GM19438 (cell line): ENCODE data around the gene MITF.

Experiments used
- ATAC-seq: cut with Tn5 transposase; IDR thresholded peaks from one replicate; pipeline ENCODE4 v1.9.1; 2021; ENCODE audit warnings: low read depth; ENCODE audit not compliant: unreplicated experiment

Gene MITF

GRCh38 chr3:69867941-69868505, 128.8 kb downstream of the MITF start:
- ATAC-seq = no peak

DNA sequence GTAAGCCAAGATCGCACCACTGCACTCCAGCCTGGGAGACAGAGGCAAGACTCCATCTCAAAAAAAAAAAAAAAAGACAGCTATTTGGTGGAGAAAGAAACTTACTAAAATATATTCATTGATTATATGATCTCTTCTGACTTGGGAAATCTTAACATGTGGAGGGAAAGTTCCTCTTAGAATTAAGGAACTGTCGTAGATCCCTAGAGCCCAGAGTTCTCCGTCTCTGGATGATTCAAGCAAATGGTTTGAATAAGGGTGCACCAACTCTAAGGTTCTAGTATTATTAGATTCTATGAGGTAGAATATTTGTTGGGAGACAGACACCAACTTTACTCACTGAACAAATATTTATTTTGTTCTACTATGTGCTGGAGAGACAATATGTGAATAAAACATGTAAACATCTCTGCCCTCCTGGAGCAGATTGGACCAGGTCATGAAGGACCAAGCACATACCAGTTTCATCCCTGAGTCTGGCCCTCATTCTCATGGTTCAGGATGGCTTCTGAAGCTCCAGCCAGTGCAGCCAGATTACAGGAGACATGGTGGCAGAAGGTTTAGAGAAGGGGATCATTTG, 129.7 kb downstream of the MITF start:
- no peak for ATAC-seq

DNA sequence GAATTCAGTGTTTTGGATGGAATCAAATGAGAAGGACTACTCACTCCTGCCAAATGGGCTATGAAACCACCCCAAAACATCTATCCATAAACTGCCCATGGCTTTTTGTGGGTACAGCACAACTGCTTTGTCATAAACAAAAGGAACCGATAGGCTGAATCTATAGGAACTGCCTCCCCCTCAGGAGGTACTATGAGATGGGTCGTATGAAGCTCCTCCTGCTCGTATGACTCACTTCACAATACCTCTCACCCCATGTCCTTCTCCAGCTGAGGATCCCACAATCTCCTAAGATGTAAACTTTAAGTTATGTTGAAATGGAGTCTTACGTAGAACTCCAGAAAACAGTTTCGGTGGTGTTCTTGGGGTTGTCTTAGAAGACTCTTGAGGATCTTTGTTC, 130.4 kb downstream of the MITF start:
- no peak for ATAC-seq

DNA sequence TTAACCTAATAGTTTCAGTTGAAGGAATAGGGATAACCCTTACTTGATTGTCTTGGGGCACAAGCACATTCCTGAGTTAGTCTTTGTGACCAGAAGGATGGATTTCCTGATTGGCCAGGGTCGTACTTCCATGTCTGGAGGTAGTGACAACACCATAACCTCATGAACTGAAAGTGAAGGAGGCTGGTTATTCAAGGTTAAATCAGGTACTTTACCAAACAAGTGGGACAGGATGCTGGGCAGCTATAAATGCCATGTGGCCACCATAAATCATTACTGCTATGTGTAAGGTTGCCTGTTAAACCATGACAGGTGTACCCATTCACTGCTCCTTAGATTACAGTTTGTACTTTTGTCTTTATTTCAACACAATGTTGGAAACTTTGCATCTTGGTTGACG, 132.0 kb downstream of the MITF start:
- no peak for ATAC-seq

- no peak for ATAC-seq
Observed at GRCh38 chr3:69871868-69872267, 132.6 kb downstream of the MITF start.

GRCh38 chr3:69872783-69873378, 133.6 kb downstream of the MITF start:
- ATAC-seq = no peak

DNA sequence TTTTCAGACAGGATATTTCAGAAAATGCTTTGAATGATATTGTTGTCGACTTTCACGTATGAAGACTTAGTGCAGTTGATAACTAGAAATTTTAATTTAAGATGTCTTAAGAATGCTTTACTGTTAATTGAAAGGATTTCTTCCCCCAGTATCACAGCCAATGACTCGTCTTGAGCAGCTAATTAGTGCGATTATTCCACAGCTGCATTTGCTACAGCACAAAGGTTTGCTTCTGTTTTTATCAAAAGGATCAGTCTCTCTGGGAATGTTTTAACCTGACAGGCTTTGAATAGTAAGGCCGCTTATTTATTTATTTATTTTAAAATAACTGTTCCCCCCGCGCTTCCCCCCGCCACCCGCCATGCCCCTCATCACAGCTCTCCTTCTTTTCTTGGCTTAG, 136.8 kb downstream of the MITF start:
- no peak for ATAC-seq

GRCh38 chr3:69878254-69878653, 139.0 kb downstream of the MITF start:
- no peak for ATAC-seq

DNA sequence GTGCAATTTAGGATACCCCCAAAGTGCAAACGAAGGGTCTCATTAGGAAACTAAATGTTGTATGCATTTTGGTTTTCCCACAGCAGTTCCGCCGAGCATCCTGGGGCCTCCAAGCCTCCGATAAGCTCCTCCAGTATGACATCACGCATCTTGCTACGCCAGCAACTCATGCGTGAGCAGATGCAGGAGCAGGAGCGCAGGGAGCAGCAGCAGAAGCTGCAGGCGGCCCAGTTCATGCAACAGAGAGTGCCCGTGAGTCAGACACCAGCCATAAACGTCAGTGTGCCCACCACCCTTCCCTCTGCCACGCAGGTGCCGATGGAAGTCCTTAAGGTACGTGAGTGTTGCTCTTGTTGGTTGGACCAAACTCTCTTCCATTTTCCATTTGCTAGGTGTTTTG, 139.8 kb downstream of the MITF start:
- no peak for ATAC-seq

GRCh38 chr3:69880069-69880640, 140.9 kb downstream of the MITF start:
- no peak for ATAC-seq

GRCh38 chr3:69881051-69881450, 141.8 kb downstream of the MITF start:
- ATAC-seq = no peak

DNA sequence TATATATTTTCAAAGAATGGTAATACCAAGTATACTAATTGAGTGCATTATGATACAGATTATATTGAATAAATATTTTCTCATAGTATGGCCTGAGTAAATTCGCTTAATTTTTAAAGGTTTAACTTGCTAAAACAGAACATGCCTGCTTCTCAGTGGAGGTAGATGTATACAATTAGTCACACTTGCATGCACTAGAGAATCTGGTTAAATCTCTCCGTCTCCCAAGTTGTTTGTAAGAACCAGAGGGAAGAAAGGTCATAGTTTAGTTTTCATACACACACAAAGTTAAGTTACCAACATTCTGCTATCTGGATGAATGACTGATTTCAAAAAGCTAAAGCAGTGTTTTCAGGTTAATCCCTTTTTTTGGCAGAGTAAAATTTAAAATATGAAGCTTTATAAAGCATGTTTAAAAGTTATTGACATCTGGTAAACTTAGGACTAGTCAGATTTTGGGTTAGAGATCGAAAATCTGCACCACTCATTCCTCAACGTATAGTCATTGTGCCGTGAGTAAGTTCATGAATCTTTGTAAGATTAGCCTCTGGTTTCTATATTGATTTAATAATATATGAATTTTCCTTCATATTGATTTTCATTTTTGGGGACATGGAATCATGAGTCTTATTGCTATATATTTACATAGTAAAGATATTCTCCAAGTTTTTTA, 142.6 kb downstream of the MITF start:
- ATAC-seq = no peak

DNA sequence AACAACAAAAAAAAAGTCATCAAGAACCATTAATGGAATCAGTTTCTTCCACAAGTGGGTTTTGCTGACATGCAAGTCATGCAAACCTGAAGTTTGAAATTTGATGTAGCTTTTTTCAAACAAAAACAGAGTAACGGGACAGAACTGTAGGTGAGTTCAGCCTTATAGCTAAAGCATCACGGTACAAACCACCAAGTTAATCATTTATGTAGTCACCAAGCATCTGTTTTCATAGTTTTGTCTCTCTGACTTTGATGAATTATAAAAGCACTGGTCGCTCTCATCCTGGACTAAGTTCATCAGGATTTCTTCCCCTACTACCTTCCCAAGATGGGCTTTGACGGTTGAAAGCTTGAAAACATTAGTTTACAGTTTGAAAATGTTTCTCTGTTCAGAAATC, 143.3 kb downstream of the MITF start:
- ATAC-seq = no peak

- no peak for ATAC-seq
Observed at GRCh38 chr3:69888040-69888942, 149.0 kb downstream of the MITF start.

- no peak for ATAC-seq
Observed at GRCh38 chr3:69888943-69889315, 149.7 kb downstream of the MITF start.

DNA sequence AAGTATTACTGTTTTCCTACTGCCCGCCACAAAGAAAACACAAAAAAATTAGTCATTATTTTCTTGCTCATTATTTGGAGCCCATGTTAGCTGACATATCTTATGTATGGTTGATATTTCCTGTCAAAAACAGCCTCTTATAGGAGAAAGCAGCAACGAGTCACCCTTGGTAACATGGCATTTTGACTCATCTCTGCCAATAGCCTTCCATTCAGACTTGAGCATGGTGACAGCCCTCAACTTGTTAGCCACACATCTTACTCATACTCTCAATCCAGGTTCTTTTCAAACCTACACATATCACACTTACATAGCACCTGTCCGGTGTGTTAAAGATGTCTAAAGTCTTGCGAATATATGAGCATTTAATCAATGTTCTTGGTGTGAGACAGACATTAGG, 150.8 kb downstream of the MITF start:
- ATAC-seq = no peak

DNA sequence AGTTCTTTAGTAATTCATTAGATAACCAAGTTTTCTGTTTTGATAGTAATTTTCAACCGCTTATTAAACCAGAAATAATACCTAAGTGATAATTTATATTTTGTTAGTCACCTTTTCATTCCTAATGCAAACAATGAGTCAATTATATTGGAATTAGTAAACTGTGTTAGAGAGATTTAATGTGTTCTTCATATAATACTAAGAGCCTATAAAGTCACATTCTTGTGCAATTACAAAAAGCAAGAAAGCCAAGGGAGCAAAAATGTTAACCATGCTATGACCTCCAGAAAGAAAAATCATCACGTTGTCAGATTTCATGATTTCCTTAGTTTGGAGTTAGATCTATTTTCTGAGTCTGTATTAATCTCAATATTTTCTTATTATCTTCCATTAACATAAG, 151.4 kb downstream of the MITF start:
- no peak for ATAC-seq

- ATAC-seq = no peak
Observed at GRCh38 chr3:69892706-69893105, 153.4 kb downstream of the MITF start.

- no peak for ATAC-seq
Observed at GRCh38 chr3:69893274-69893673, 154.0 kb downstream of the MITF start.

DNA sequence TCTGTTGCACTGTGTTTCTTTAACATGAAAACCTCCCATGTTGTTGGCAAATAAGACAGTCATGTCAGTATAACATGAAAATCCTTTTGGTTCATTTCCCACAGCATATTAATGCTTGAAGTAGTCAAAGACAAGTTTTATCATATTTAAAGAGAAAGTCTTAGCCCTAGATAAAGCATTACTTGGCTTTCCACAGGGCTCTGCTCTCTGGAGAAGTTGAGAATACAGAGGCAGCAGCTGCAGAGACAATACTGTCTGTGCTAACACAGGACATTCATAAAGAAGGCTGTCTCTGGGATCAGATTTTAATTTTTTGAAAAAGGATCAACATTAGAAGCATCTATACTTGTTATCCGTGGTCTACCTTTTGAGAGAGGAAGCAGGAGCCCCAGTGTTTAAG, 156.8 kb downstream of the MITF start:
- ATAC-seq = no peak

- no peak for ATAC-seq
Observed at GRCh38 chr3:69900331-69900730, 161.1 kb downstream of the MITF start.
